Suprapubic skin (tissue), 3 donors: Measurements from ENCODE around the gene AK4.

Source experiments
- CTCF ChIP-seq, 2 donors: fragments of 200-600 bp in 1 of 2; fragments of 450-650 bp in 1 of 2; sonication (generic) in 1 of 2; IDR thresholded peaks; one replicate each; pipeline ENCODE4 v1.5.1; 2016 to 2019; ENCODE audit warnings: antibody characterized with exemption in 2 of 2, mild to moderate bottlenecking in 1 of 2, moderate library complexity in 1 of 2
- POLR2A ChIP-seq, 2 donors: fragments of 450-650 bp; IDR thresholded peaks; one replicate each; pipeline ENCODE4 v1.6.1; 2017; ENCODE audit warnings: antibody characterized with exemption in 2 of 2, mild to moderate bottlenecking in 2 of 2, moderate library complexity in 2 of 2

- TF ChIP-seq POLR2A (IDR thresholded peaks at IDR 0.05) (no peak), CTCF (IDR thresholded peaks at IDR 0.05) (no peak)
These were observed 27.4 kb downstream of the AK4 start for GRCh38 chr1:65175171-65176055.
